ENCODE results near the gene HSPA12B.

HSPA12B gene

DNA sequence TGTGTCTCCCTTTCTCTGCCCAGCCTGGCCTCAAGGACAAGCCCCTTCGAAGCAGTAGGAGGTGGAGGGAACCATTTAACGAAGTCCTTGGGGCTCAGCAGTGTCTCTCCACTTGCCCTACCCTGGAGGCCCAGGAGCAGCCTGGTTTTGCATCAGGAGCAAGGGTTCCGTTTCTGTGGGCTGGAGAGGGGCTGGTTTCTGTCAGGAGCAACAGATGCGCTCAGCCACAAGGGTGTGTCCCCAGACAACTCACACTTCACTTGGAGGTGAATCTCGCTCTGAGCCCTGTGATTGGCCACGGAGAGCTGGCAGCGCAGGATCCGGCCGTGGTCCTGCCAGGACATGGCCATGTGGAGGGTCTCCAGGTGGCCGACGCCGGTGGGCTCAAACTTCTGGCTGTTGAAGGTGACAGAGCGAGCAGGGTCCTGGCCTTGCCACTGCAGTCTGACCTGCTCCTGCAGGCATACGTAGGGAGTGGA lies 27.0 kb upstream of the HSPA12B start:
- DNase-seq (ENCODE audit: low read depth), result no peak

DNA sequence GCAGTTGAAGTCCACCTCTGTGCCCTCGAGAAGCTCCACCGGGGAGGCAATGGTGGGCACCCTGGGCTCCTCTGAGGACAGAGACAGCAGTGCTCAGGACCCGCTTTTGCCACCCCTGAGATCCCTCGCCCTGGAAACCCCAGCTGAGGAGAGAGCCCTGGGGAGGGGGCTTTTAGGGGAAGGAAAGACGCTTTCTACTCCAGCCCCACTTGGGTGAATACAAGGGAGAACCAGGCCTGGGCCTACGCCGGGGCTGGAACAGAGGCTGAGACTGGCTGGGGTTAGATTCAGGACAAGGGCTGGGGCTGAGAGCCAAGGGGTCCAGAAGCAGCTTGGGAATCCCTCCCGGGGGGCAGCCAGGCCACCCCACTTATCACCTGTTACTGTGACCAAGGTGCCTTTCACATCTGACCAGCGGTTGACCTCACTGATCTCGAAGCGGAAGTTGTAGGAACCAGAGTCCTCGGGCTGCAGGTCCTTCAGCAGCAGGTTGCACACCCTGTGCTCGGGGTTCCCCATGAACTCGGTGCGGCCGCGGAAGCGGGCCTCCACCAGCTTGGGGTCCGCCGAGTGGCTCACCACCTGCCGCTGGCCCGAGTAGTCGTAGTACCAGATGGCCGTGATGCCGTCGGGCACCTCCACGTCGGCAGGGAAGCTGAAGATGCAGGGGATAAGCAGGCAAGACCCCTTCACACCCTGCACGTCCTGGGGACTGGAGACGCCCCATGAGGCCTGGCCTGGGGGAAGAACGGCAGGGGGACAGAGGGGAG lies 26.3 kb upstream of the HSPA12B start:
- no peak for DNase-seq (ENCODE audit: low read depth)

DNA sequence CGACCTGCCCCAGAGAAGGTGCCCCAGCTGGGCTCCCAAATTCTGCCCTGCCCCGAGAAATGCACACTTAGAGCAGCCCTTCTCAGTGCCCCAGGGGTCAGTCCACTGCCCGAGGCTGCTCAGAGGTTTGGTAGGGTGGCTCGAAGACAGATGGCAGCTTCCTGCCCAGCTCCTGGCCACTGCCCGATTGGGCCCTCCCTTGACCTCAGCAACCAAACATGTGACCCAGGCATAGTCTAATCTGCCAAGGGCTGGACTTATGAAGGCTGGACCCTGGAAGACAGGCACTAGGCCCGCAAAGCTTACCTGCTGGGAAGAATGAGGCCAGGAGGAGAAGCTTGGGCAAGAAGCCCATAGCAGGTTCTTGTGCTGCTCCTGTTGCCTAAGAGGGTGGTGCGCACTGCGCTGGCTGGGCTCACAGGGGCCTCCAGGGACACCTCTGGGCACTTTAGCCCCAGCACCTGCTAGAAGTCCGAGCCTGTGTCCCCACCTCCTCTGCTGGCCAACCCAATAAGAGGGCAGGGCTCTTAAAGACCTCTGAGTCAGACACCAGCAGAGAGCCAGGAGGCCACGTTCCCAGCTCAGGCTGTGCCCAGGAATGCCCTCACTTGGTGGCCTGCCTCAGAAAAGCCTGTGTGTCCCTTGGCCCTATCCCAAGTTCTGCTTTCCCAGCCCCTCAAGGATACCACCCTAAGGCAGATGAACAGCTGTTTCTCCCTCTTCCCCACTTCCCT lies 25.5 kb upstream of the HSPA12B start:
- DNase-seq (ENCODE audit: low read depth), result no peak

DNA sequence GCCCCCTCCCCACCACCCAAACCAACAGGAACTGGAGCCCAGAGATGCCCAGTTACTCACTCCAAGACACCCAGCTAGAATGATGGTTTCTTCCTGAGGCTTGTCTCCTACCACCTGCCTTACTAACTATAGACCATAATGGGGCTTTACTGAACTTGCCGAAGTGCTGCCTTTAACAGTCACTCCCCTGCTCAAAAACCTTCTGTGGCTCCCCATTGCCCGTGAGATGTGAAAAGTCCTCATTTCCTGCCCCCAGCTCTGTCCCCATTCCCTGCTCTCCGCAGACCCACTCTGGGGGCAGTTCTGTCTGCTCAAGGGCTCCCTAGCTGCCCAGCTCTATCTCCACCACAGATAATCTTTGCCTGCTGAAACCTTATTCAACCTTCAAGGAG lies 25.0 kb upstream of the HSPA12B start:
- DNase-seq (ENCODE audit: low read depth), result no peak

DNA sequence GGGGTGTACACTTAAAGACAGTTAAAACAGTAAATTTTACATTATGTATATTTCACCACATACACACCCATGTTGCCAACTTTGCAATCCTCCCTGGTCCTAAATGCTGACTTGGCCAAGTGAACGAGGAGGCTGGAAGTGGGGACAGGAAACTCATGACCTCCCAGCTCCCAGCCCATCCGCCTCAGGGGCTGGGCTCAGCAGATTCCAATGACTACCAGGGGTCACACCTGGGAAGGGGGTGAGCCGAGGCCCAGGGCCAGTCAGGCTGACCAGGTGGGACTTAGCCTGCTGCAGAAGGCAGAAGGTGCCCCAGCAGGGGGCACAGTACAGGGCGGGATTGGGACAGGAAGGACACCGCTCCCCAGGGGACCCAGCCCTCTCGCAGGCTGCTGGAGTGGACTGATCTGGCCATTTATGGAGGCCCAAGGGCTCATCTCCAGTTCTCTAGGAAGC lies 22.4 kb upstream of the HSPA12B start:
- no peak for DNase-seq (ENCODE audit: low read depth)

DNA sequence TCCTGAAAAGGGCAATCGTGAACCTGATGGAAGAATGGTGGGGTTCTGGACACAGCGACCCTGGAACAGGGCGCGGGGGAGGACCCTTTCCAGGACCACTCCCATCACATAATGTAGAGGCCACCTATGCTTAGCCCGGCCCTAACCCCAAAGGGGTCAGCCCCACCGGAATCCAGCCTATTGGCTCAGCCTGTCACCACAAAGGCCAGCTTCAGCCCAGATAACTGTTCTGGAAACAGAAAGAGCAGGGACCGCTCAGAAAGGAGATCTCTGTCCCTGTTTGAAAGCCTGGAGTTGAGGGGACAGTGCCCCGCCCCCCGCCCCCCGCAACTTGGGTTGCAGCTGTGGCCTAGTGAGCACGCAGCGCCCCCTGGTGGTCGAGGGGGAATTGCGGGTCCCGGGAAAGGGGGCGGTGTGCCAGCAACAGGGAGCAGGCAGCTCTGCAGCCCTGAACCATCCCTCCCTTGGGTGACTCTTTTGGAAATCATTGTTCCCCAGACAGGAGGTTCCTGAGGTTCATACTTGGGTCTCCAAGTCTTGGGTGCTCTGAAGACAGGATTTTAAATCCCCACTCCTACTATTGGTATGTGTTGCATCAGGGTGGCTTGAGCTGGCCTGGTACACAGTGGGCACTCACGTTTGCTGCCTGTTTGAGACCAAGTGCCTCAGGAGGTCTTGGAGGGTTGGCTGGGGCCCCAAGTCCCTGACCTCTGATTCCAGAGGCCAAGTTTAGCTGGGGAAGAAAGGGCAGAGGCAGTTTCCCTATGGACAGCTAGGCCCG lies 21.6 kb upstream of the HSPA12B start:
- DNase-seq (ENCODE audit: low read depth), result no peak

DNA sequence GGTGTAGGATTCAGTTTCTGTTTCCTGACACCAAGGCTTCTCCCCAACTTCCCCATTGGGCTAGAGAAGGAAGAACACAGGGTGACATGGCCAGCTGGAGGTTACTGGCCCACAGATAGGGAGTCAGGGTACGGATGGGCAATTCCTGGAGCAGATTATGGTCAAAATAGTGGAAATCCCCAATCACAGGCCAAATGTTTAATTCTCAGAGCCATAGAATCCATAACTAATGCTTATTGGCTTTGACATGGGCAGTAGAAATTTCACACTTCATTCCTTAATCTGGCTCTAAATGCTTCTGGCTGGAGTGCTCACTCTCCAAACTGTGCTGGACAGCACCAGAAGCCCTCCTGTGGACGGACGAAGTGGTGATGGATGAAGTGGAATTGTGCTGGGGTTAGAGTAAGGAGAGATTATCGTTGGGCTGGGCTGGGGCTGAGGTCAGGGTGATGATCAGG lies 21.0 kb upstream of the HSPA12B start:
- no peak for DNase-seq (ENCODE audit: low read depth)

DNA sequence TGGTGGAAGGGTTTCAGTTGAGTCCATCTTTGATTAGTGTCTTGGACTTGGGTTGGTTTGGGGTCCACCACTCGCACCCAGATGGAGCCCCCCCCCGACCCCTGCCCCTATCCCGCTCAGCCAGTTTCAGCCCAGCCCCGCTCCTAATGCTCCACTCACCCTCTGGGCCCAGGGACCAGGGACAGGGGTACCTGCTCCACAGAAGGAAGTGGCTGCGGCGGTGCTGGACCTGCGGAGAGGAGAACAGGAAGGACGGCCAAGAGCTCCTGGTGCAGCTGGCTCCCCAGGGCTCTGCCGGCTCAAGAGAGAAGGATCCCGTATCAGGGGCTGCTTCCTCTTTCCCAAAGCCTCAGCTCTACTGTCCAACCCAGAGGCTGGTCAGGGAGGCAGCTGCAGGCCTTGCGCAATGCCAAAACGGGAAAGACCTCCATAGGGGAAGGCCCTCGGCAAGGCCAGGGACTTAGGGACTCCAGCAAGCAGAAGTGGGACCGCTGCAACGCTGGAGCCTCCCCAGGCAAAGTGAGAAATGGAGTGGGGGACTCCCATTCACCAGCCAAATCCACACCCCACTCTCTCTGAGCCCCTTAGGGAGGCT lies 20.1 kb upstream of the HSPA12B start, which contains the start of gene SIGLEC1:
Gene SIGLEC1 (minus strand): TSS at position 322 of the 595 bp plus-strand sequence. CDS start 5,472 bp downstream, outside the sequence.
- DNase-seq (ENCODE audit: low read depth), result no peak

DNA sequence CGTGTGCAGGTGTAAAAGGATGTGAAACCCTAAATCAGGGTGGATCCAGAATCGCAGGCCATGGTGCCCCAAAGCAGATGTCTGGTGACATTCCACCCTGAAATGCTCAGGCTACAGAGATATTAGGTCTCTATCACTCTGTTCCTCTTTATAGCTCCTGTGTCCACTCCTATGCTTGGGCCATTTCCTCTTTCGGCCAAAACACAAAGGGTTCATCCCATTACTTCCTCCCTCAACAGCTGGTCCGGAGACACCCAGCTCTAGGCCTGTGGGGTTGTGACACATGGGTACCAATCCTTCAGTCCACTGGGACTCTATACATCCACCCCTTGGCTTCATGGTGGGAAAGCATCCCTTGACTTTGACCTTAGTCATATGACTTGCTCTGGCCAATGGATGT lies 18.4 kb upstream of the HSPA12B start:
- DNase-seq (ENCODE audit: low read depth), result no peak

DNA sequence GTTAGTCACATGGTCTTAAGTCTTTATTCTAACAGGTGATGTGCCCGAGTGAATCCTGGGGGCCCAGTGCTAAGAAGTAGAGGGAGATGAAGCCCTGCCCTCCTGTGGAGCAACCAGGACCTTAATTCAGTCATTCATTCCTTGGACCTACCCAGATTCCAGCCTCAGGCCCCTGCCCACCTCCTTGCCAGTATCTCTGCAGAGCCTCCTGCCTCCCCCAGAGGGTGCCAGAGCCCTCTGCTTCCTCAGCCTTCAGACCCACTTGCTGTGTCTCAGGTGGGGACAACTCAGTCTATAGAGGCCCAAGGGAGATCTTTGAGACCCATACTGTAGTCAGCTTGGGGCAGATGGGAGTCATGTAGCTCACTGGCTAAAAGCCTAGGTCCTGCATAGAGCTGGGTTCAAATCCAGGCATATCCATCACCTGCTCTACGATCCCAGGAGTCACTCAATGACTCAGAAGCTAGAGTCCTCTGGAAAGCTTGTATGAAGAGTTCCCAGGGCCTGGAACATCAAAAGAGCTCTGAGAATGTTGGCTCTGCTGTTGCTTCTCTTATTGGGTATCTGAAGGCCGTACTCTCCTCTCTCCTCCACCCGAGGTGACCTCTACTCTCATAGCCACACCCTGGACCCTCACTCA lies 16.2 kb upstream of the HSPA12B start:
- peak; percentile 49 for DNase-seq (ENCODE audit: low read depth)

DNA sequence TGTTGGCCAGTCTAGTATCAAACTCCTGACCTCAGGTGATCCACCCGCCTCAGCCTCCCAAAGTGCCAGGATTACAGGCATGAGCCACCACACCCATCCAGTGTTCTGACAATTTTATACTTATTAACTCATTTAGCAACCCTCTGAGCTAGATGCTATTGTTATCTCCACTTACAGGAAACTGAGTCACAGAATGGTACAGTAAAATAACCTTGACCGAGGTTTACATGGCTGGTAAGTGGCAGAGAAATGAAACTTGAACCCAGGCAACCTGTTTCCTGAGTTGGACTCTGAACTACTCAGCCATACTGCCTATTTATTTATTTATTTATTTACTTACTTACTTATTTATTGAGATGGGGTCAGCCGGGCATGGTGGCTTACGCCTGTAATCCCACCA lies 13.4 kb upstream of the HSPA12B start:
- no peak for DNase-seq (ENCODE audit: low read depth)

DNA sequence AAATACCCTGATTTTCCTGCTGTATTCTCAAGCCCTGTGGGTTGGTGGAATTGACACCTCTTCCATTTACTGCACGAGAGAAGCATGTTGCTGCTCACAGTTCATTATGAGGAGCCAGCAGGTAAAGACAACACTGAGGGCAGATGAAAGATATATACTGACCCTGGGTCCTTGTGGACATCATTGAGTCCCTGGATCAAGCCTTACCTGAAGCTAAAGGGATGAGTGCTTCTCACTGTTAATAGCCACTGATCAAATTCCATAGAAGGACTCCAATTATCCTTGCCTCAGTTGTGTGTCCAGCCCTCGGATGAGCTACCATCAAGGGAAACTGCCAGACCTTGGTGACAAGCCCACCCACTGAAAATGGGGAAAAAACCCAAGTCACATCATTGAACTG lies 12.4 kb upstream of the HSPA12B start:
- DNase-seq (ENCODE audit: low read depth), result no peak

DNA sequence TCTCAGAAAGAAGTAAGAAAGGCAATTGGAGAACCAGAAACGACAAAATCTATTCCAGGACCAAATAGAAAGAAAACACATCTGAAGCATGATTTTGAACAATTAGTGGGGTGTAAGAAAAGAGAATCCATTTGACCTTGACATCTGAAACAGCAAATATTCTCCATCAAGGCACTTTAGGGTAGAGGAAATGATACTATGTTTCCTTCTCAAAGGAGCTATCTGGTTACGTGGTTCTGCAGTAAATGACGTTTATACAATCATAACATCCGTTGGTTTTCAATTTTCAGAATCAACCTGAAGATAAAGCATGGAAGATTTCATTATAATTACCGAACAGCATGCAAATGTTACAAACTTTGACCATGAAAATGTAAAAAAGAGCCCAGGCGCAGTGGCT lies 11.9 kb upstream of the HSPA12B start:
- DNase-seq (ENCODE audit: low read depth), result no peak

DNA sequence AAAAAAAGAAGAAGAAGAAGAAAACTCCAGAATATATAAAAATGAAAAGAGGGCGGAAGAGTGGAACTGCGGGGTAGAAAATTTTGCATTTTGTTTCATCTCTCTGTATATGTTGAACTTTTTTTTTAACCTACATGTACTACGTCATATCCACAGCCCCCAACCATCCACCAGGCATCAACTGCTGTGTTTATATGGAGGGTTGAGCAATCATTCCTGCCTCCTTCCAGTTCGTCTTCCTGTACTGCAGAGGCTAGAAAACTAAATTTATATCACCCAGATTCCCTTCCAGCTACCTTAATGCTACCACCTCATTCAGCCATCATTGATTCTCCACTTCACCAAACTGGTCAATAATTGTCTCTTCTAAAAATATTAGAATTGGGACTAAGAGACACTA lies 10.6 kb upstream of the HSPA12B start:
- DNase-seq (ENCODE audit: low read depth), result no peak

DNA sequence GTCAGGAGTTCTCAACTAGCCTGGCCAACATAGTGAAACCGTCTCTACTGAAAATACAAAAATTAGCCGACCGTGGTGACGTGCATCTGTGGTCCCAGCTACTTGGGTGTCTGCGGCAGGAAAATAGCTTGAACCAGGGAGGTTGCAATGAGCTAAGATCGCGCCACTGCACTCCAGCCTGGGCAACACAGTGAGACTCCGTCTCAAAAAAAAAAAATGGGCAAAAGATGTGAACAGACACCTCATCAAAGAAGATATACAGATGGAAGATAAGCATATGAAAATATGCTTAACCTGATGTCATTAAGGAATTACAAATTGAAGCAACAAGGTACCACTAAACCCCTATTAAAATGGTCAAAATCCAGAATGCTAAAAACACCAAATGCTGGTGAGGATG lies 9.2 kb upstream of the HSPA12B start:
- DNase-seq (ENCODE audit: low read depth), result no peak

DNA sequence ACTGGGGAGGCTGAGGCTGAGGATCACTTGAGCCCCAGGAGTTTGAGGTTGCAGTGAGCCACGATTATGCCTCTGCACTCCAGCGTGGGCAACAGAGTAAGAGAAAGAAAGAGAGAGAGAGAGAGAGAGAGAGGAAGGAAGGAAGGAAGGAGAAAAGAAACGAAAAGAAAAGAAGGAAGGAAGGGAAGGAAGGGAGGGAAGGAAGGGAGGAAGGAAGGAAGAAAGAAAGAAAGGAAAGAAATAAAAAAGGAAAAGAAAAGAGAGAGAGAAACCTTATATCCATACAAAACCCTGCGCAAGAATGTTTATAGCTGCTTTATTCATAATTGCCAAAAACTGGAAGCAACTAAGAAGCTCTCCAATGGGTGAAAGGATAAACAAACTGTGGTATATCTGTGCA lies 8.1 kb upstream of the HSPA12B start:
- no peak for DNase-seq (ENCODE audit: low read depth)

DNA sequence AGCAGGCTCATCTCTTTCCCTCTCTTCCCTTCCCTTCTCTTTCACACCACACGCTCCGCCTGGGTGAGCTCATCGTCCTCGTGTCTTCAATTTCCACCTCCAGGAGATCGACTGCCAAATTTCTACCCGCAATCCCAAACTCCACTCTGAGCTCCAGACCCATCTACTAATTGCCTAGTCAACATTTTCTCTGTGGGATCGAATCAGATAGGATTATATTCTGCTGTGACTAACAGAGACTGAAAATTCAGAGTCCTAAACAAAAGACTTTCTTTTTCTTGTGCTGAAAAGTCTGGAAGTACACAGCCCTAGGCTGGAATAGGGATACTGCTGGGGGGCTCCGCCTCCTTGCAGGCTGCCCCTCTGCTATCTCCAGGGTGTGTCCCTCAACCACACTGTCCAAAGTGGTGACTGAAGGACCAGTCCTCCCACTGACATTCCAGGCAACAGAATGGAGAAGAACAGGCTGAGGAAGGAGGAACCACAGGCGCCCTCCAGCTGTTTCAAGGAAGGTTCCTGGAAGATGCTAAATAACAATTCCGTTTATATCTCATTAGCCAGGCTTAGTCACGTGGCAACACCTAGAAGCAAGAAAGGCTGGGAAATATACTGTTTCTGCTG lies 5.0 kb upstream of the HSPA12B start:
- DNase-seq (ENCODE audit: low read depth), result no peak

DNA sequence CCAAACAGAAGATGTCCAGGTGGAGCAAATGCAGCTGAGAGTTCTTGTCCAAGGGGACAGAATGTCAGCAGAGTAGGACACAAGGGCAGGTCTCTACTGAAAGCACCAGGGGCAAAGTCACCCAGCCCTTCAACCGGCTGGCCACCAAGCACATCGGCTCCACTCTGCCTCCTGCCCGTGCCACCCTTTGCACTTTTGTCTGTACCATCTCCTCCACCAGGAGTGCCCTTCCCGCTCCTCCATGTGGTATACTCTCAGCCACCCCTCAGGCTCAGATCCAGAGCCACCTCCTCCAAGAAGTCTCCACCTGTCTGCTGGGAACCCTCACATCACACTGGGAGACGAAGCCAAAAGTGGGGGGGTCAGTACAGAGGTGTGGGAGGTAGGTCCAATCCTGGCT lies 4.1 kb upstream of the HSPA12B start:
- no peak for DNase-seq (ENCODE audit: low read depth)

DNA sequence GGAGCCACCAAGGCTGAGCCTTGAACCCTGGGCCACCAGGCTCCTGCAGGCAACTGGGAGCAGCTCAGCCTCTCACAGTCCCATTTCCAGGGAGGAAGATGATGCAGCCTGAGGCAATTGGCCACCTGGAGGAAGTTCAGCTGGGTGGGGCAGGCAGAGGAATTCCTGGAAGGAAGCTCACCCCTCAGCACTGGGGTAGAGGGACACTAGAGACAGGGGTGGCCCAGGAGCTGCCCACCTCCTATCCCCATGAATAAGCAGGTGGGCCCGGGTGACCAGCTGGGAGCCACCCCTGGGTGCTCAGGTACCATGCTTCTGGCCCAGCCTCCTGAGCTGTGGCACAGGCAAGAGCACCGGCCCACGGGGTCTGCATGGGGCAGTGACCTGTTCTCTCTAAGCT lies 3.6 kb upstream of the HSPA12B start:
- no peak for DNase-seq (ENCODE audit: low read depth)

DNA sequence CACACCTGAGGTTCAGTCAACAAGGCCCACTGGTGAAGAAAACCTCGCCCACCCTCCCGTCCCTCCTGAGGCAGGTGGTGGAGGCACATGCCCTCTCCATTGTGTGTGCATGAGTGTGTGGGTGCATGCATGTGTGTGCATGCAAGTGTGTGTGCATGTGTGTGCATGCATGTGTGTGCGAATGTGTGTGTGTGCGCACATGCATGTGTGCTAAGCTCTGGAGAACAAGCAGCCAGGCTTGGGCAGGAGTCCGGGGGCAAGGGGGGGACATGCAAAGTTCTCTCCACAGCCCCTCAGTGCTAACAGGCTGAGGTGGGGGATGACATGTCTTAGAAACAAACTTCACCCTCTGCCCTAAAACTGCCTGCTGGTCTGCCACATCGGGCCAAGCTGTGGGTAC lies 3.1 kb upstream of the HSPA12B start:
- no peak for DNase-seq (ENCODE audit: low read depth)
